GM21528 (cell line): ENCODE measurements around the gene PIGQ.
A peak's percentile ranks its signal among the peaks of the same experiment; 100 is the strongest.

ENCODE experiments used
- ATAC-seq: cut with Tn5 transposase; IDR thresholded peaks from one replicate; pipeline ENCODE4 v1.9.1; 2021; ENCODE audit warnings: mild to moderate bottlenecking, moderate library complexity; ENCODE audit not compliant: unreplicated experiment, low FRiP score

The PIGQ gene

DNA sequence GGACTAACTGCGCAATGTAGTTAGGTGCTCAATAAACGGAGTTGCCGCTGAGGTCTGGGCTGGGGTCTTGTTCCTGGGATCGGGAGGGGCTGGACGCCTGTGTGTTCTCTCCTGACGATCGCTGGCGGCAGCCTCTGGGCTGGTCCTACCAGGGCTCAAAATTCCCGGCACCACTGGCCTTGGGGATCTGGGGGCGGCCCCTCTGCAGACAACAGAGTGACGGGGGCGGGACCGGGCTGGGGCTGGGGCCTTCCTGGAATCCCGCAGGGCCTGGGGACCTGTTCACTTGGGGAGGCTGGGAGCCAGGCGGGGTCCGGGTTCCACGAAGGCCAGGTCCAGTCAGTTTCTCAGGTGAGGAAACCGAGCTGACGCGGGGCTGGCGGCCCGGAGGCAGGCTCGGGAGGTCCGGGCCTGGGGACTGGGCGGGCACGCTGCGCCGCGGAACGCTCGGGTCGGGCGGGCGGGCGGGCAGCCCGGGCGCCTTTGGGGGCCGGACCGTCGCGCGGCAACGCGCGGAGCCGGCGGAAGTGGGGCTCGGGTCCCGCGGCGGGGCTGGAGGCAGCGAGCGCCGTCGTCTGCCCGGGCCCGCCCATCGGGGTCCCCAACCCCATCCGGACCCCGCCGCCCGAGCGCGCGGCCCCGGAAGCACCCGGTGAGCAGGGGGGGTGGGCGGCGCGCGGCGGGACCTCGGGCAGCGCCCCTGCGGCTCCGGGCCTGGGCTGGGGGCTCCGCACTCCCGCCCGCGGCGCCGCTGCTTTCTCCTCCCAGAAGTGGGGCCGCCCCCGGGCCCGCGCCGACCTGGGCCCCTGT, at the start of gene PIGQ:
TSS of gene PIGQ (plus strand) at position 524 of the 810 bp plus-strand sequence. CDS start 4,107 bp downstream, outside the sequence.
- peak; percentile 47 for ATAC-seq

- no peak for ATAC-seq
Measured at GRCh38 chr16:520847-521246, 48.9 kb upstream of the PIGQ start.

DNA sequence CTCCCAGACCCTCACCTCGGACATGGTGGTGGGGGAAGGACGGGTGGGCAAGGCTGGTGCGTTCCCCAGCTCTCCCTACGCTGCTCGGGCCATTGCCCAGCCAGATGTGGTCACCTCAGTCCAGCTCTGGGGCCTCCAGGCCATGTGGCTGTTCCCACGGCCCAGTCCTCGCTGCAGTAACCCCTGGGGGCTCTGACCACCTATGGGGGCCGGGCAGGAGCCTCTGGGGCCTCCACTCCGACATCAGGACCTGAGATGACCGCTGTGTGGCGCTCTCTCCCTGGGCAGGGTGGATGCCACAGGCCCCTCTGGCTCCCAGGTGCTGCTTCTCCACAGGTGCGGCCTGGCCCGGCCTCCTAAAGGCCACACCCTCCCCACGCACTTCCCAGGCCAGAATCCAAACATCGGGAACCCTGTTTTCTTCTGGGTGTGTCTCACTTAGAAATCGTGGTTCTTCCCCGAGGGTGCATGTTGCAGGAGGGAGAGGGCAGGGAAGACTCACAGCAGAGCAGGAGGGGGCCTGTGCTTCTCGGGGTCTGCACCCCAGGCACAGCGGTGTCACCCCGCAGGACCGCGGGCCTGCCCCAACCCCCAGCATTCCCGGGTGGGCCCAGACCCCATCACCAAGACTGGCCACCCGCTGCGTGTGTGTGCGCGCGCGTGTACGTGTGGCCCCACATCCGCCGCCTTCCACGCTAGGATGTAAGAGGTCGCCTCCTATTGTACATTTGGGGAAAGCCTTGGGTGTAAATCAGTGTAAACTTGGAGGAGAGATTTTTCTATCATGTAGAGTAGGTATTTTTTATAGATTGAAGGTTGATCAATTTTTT, 48.2 kb upstream of the PIGQ start:
- no peak for ATAC-seq

- ATAC-seq: no peak
Measured at GRCh38 chr16:522320-523096, 47.3 kb upstream of the PIGQ start.

DNA sequence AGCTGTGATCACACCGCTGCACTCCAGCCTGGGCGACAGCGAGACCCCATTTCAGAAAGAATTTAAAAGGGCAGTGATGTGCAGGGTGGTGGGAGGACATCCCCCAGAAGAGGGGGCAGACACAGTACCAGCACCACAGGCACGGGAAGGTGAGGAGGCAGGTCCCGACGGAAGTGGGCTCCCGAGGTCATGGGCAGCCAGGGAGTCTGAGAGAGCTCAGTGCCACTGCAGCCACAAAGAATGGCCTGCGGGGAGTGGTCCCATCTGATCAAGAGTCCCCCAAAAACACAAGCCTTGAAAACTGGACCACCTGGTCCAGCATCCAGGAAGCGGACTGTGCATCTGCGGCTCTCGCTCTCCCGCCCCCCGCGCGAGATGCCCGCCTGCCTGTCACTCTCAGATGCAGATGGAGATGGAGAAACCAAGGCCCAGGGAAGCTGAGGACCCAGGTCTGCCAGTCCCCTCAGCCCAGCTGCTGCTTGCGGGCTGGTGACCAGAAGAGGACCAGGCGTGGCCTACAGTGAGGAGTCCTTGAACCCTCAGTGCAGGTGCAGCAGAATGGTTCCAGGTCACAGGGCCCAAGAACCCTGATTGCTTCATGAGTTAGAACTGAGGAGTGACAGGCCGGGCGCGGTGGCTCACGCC, 46.5 kb upstream of the PIGQ start:
- ATAC-seq: no peak

GRCh38 chr16:524274-525040, 45.3 kb upstream of the PIGQ start:
- no peak for ATAC-seq

GRCh38 chr16:525123-525519, 44.6 kb upstream of the PIGQ start:
- ATAC-seq: no peak

GRCh38 chr16:525520-526180, 44.1 kb upstream of the PIGQ start:
- no peak for ATAC-seq

GRCh38 chr16:526181-527014, 43.4 kb upstream of the PIGQ start:
- ATAC-seq: no peak

DNA sequence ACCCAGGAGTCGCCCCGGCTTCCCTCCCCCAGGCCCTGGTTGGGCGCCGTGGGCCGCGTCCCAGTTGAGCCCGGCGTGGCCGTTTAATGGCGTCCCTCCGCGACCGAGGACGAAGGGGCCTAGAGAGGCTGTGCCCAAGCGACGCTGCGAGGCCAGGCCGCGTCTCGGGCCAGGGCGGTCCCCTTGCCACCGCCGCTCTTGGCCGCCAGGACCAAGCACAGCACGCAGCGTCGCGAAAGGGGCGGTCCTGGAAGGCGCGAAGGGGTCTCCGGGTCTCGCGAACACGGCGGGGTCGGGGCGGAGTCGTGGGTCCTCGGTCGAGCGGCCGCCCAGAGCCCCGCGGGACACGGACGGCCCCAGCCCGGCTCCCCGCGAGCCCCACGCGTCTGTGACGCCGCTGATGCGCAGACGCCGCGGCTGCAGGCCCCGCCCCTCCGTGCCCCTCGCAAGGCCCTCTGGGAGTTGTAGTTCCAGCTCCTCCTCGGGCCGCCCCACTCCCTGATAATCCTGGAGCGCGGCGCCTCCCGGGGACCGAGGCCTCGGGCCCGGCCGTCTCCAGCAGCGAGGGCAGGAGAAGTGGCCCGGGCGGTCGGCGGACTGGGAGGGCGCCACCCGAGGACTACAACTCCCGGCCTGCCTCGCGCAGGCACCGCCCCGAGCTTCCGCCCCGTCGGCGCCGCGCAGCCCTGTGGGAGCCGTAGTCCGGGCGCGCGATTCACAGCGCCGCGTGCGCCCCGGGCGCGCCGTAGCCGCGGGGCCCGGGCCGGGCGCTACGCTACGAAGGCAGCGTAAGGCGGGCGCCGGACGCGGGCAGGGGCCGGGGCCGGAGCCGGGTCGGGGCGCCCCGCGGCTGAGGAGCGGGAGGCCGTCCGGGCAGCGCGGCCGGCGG, 42.5 kb upstream of the PIGQ start, which contains the start of gene CAPN15:
TSS of gene CAPN15 (plus strand) at position 698 of the 889 bp plus-strand sequence. CDS start 19,127 bp downstream, outside the sequence.
- peak; percentile 61 for ATAC-seq

DNA sequence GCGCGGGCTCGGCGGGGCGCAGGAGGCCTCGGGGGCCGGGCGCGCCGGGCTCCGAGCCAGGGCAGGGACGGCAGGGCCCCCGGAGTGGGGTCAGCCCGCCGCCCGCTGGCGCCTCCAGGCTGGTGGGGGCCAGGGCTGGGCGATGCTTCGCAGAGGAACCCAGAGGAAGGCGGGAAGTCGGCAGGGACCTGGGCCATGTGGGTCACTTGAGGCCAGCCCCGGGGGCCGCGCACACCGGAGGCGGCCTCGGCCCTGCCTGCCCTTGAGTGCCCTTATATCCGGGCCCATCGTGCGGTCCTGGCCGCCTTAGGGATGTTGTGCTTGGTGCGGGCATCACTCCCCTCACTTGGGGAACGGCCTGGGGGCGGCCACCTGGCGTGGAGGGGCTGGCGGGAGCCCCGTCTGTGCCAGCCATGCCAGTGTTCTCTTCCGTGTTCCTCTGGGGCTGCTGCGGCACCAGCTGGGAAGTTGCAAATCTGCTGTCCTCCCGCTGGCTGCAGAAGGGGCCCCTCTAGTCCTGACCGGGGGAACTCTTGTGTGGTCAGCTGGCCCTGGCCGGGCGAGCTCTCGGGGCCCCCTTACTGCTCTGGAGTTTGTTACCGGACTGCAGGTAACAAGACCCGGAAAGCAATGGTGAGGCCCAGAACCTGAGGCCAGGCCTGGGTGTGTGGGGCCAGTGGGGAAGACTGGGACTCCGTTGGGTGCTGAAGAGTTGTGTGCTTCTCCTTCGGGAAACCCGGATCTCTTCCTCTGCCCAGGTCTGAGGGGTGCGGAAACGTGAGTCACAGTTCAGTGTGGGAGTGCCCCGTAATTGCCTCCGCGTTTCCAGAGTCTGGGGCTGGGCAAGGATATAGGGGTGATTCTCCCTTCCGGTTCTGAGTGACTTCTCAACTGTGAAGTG, 41.4 kb upstream of the PIGQ start:
- peak; percentile 19 for ATAC-seq

- no peak for ATAC-seq
Measured at GRCh38 chr16:529012-529575, 40.7 kb upstream of the PIGQ start.

GRCh38 chr16:530111-530817, 39.5 kb upstream of the PIGQ start:
- no peak for ATAC-seq

DNA sequence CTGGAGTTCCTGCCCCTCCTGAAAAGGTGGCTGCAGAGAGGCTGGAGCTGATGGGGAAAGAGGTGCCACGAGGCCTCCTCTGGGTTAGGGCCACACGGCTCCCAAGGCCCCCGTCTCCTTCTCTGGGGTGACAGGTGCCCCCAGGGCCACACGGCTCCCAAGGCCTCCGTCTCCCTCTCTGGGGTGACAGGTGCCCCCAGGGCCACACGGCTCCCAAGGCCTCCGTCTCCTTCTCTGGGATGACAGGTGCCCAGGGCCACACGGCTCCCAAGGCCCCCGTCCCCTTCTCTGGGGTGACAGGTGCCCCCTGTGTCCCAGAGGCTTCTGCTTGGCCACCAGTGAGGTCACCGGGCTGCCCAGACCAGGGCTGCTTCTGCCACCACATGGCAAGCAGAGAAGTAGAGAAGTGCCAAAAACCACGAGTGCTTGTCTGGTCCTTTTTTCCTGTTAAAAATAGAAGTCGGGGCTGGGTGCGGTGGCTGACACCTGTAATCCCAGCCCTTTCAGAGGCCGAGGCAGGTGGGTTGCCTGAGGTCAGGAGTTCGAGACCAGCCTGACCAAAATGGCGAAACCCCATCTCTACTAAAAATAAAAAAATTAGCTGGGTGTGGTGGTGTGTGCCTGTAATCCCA, 38.2 kb upstream of the PIGQ start:
- no peak for ATAC-seq
